GM23248 (cell line): Measurements from ENCODE around the gene RAB4B. TPM values are rescaled to one million over a fixed set of nuclear protein-coding genes. Genes with fewer than 3 reads are reported as not detected.
A peak's percentile ranks its signal among the peaks of the same experiment; 100 is the strongest.
"Not testable (repeated sequence)": the region's sequence is repeated elsewhere in the genome, so short reads cannot be mapped to it uniquely, and the experiment has no call there.

Source experiments
- DNase-seq: peaks from one replicate; pipeline ENCODE4 v3.0.0-alpha.2; 2015
- H2AFZ ChIP-seq: fragments of 200-600 bp; sonication (generic); 2 replicates; pipeline ENCODE4 v1.6.1; 2016; ENCODE audit warnings: antibody characterized with exemption
- H3F3A ChIP-seq: fragments of 200-600 bp; sonication (generic); 2 replicates; pipeline ENCODE4 v1.6.1; 2016; ENCODE audit warnings: mild to moderate bottlenecking, antibody characterized with exemption, mixed run types; ENCODE audit not compliant: insufficient read depth
- H3K27ac ChIP-seq: fragments of 200-600 bp; sonication (generic); 2 replicates; pipeline ENCODE4 v1.5.1; 2016; ENCODE audit warnings: mild to moderate bottlenecking
- H3K27me3 ChIP-seq: fragments of 200-600 bp; sonication (generic); replicated peaks from 2 replicates; pipeline ENCODE4 v1.6.1; 2016; ENCODE audit warnings: mild to moderate bottlenecking; ENCODE audit not compliant: insufficient read depth
- H3K36me3 ChIP-seq: fragments of 200-600 bp; sonication (generic); 2 replicates; pipeline ENCODE4 v1.6.1; 2016; ENCODE audit warnings: low read depth, mild to moderate bottlenecking
- H3K4me1 ChIP-seq: fragments of 200-600 bp; sonication (generic); 2 replicates; pipeline ENCODE4 v1.6.1; 2016; ENCODE audit warnings: mild to moderate bottlenecking; ENCODE audit not compliant: insufficient read depth
- H3K4me2 ChIP-seq: fragments of 200-600 bp; sonication (generic); one replicate; pipeline ENCODE4 v1.6.1; 2016; ENCODE audit warnings: mild to moderate bottlenecking; ENCODE audit not compliant: unreplicated experiment
- H3K4me3 ChIP-seq: fragments of 200-600 bp; sonication (generic); 2 replicates; pipeline ENCODE4 v1.5.1; 2016; ENCODE audit warnings: mild to moderate bottlenecking
- H3K79me2 ChIP-seq: fragments of 200-600 bp; sonication (generic); 2 replicates; pipeline ENCODE4 v1.6.1; 2016; ENCODE audit warnings: mild to moderate bottlenecking; ENCODE audit not compliant: insufficient read depth
- H3K9ac ChIP-seq: fragments of 200-600 bp; sonication (generic); 2 replicates; pipeline ENCODE4 v1.6.1; 2016; ENCODE audit warnings: mild to moderate bottlenecking
- H3K9me2 ChIP-seq: fragments of 200-600 bp; sonication (generic); 2 replicates; pipeline ENCODE4 v1.6.1; 2016; ENCODE audit warnings: mixed run types, mild to moderate bottlenecking, moderate library complexity; ENCODE audit not compliant: insufficient read depth
- H3K9me3 ChIP-seq: fragments of 200-600 bp; sonication (generic); one replicate; pipeline ENCODE4 v1.6.1; 2017; ENCODE audit warnings: low read depth
- H4K20me1 ChIP-seq: fragments of 200-600 bp; sonication (generic); 2 replicates; pipeline ENCODE4 v1.6.0; 2016; ENCODE audit not compliant: insufficient read depth
- EZH2 ChIP-seq: fragments of 200-600 bp; sonication (generic); IDR thresholded peaks from 2 replicates; pipeline ENCODE4 v1.6.1; 2018; ENCODE audit warnings: antibody characterized with exemption, mild to moderate bottlenecking; ENCODE audit not compliant: insufficient read depth, poor library complexity, severe bottlenecking
- EZH2phosphoT487 ChIP-seq: fragments of 200-600 bp; sonication (generic); IDR thresholded peaks from 2 replicates; pipeline ENCODE4 v1.6.1; 2018; ENCODE audit warnings: antibody characterized with exemption, moderate library complexity, mild to moderate bottlenecking, low read depth; ENCODE audit not compliant: insufficient read depth
- WGBS, 2 experiments: methylation state at CpG; one replicate each; pipeline ENCODE4 v1.1.6; 2015 to 2017; ENCODE audit warnings: low lambda C conversion rate in 2 of 2, low coverage in 1 of 2; ENCODE audit errors: missing lambda C conversion rate in 2 of 2; 5-methylcytosine and 5-hydroxymethylcytosine counted together
- in situ Hi-C: fragments of 300-500 bp; cut with MboI; formaldehyde crosslinking; loops from 2 replicates; pipeline ENCODE4 v1.15.0; 2020
- polyA plus RNA-seq: library from polyadenylated mRNA; unstranded; fragments of >200 nt; fragmentation: Nextera tagmentation; extraction: Ambion mirVana; gene quantifications from 2 replicates; pipeline ENCODE4 v1.2.1, GENCODE V29; 2016
- total RNA-seq: library from RNA; depleted of rRNA; stranded (reverse); fragments of >200 nt; shearing (Covaris generic); gene quantifications from 2 replicates; pipeline ENCODE4 v1.2.3, GENCODE V29; 2014

RAB4B gene
- total and polyA plus RNA-seq, 2 experiments from 2014 or later = 23.2 to 25.6 TPM

DNA sequence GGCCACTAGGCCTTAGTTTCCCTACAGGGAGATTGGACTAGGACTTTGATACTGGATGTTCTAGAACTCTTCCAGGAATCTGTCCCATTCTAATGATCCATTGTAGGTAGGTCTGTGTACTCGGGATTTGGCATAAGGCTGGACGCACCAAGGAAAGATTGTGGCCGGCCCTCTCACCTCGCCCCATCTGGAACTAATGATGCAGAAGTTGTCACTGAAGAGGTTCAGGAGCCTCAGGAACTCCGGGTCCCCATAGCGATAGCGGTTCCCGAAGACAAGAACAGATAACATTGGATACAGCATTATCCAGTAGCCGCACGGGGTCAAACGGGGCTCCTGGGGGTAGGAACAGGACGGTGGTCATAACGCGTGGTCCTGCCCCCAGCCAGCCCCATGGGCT is 32.1 kb downstream of the RAB4B start:
- 23 to 38% methylated on average over 12 to 14 of the region's 14 CpGs for WGBS, 2 experiments
- peaks cover 15% of the 10 kb centered on the region; the same call in 1 of the 2 replicates for H3F3A ChIP-seq
- TF ChIP-seq EZH2 (no peak), EZH2phosphoT487 (no peak)
- H3K79me2 ChIP-seq = peaks cover 53% of the 10 kb centered on the region
- H3K4me1 ChIP-seq = peaks cover 14% of the 10 kb centered on the region
- no peaks in the 10 kb centered on the region for H3K9me3 ChIP-seq
- H3K36me3 ChIP-seq = 0 out of 2 replicates have a peak, but pooled peaks cover 9% of the 10 kb centered on the region
- peak overlapping the region; percentile 60 for H3K9ac ChIP-seq
- peak overlapping the region; percentile 73 for H3K4me2 ChIP-seq
- H3K4me3 ChIP-seq = peak overlapping the region; percentile 74
- H2AFZ ChIP-seq = peak overlapping the region; percentile 80; the same call in 1 of the 2 replicates
- in situ Hi-C loops = no loop called here
- H3K27ac ChIP-seq = peak overlapping the region; percentile 49
- no peak for DNase-seq
- no peaks in the 10 kb centered on the region for H3K9me2 ChIP-seq
- H4K20me1 ChIP-seq = no peaks in the 10 kb centered on the region
- no peaks in the 10 kb centered on the region for H3K27me3 ChIP-seq

GRCh38 chr19:40810649-40811408 is 32.8 kb downstream of the RAB4B start:
- peak overlapping the region; percentile 73 for H3K4me2 ChIP-seq
- H3K27me3 ChIP-seq, in situ Hi-C loops, H4K20me1 ChIP-seq, H3K36me3 ChIP-seq, H3F3A ChIP-seq, H3K9me3 ChIP-seq, H3K9me2 ChIP-seq: not testable (repeated sequence)
- peak overlapping the region; percentile 74 for H3K4me3 ChIP-seq
- H2AFZ ChIP-seq = peak overlapping the region; percentile 80
- H3K9ac ChIP-seq = peak overlapping the region; percentile 60
- H3K4me1 ChIP-seq = peaks cover 14% of the 10 kb centered on the region
- peak overlapping the region; percentile 49 for H3K27ac ChIP-seq
- DNase-seq = peak; percentile 85
- WGBS, 2 experiments = 2 to 3% methylated on average over 55 to 60 of the region's 65 CpGs
- H3K79me2 ChIP-seq = peaks cover 46% of the 10 kb centered on the region

- Histone ChIP-seq H3K79me2 (peaks cover 38% of the 10 kb centered on the region), H3K4me1 (peaks cover 6% of the 10 kb centered on the region), H4K20me1 (no peaks in the 10 kb centered on the region), H3K4me3 (peak overlapping the region; percentile 74; the same call in 1 of the 2 replicates), H3F3A (peaks cover 8% of the 10 kb centered on the region; the same call in 1 of the 2 replicates), H3K9me3 (no peaks in the 10 kb centered on the region), H3K4me2 (peak overlapping the region; percentile 73), H3K27ac (no peak overlapping the region), H3K9ac (peak overlapping the region; percentile 60), H3K36me3 (0 out of 2 replicates have a peak, but pooled peaks cover 9% of the 10 kb centered on the region), H3K27me3 (no peaks in the 10 kb centered on the region), H2AFZ (peak overlapping the region; percentile 80), H3K9me2 (no peaks in the 10 kb centered on the region)
- WGBS, 2 experiments = 46 to 53% methylated on average over 22 to 35 of the region's 35 CpGs
- TF ChIP-seq EZH2phosphoT487 (no peak), EZH2 (no peak)
- DNase-seq = no peak
- in situ Hi-C loops = no loop called here
Measured at GRCh38 chr19:40811478-40812341, 33.7 kb downstream of the RAB4B start.

DNA sequence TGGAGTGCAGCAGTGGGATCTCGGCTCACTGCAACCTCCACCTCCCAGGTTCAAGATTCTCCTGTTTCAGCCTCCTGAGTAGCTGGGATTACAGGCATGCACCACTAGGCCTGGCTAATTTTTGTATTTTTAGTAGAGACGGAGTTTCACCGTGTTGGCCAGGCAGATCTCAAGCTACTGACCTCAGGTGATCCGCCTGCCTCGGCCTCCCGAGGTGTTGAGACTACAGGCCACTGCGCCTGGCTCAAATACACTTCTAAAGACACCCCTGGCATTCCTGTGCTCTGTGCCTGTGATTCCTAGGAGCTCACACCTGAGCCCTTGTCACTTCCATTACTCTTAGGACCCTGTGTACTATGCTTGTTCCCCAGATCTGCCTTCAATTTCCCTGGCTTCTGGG is 34.5 kb downstream of the RAB4B start:
- H3K9me2 ChIP-seq, H3K27ac ChIP-seq, H3K9me3 ChIP-seq, H3K27me3 ChIP-seq, H4K20me1 ChIP-seq, H3K4me2 ChIP-seq, H3K9ac ChIP-seq, H2AFZ ChIP-seq, H3K36me3 ChIP-seq, H3K4me1 ChIP-seq, H3K4me3 ChIP-seq, in situ Hi-C loops, DNase-seq, H3F3A ChIP-seq: not testable (repeated sequence)
- WGBS, 2 experiments = 91 to 94% methylated on average over 7 of the region's 7 CpGs
- peaks cover 30% of the 10 kb centered on the region for H3K79me2 ChIP-seq
